MM.1S (cell line): Measurements from ENCODE around the gene ZNF138.

Experiments
- DNase-seq: peaks from one replicate; pipeline ENCODE4 v3.0.0-alpha.2; 2015
- H2AFZ ChIP-seq: fragments of 300-600 bp; sonication (generic); 2 replicates; pipeline ENCODE4 v1.6.0; 2016; ENCODE audit warnings: antibody characterized with exemption, low read length
- H3F3A ChIP-seq: fragments of 300-600 bp; sonication (generic); 2 replicates; pipeline ENCODE4 v1.6.1; 2016; ENCODE audit warnings: mild to moderate bottlenecking, antibody characterized with exemption, low read length, moderate library complexity, mixed read lengths; ENCODE audit not compliant: insufficient read depth
- H3K27ac ChIP-seq: fragments of 300-600 bp; sonication (generic); 2 replicates; pipeline ENCODE4 v1.5.1; 2016; ENCODE audit warnings: mild to moderate bottlenecking, low read length
- H3K27me3 ChIP-seq: fragments of 300-600 bp; sonication (generic); replicated peaks from 2 replicates; pipeline ENCODE4 v1.6.0; 2016; ENCODE audit warnings: low read length; ENCODE audit not compliant: insufficient read depth
- H3K36me3 ChIP-seq: fragments of 300-600 bp; sonication (generic); replicated peaks from 2 replicates; pipeline ENCODE4 v1.6.1; 2016; ENCODE audit warnings: mild to moderate bottlenecking, low read length, mixed read lengths; ENCODE audit not compliant: insufficient read depth
- H3K4me1 ChIP-seq: fragments of 300-600 bp; sonication (generic); 2 replicates; pipeline ENCODE4 v1.6.1; 2016; ENCODE audit warnings: low read length, mixed read lengths
- H3K4me2 ChIP-seq: fragments of 300-600 bp; sonication (generic); 2 replicates; pipeline ENCODE4 v1.6.0; 2016; ENCODE audit warnings: low read depth, low read length
- H3K4me3 ChIP-seq: fragments of 300-600 bp; sonication (generic); 2 replicates; pipeline ENCODE4 v1.5.1; 2016; ENCODE audit warnings: low read length, mixed read lengths
- H3K79me2 ChIP-seq: fragments of 300-600 bp; sonication (generic); 2 replicates; pipeline ENCODE4 v1.6.1; 2016; ENCODE audit warnings: mixed run types, low read length, mixed read lengths
- H3K9ac ChIP-seq: fragments of 300-600 bp; sonication (generic); 2 replicates; pipeline ENCODE4 v1.6.1; 2016; ENCODE audit warnings: low read length, mixed read lengths
- H3K9me2 ChIP-seq: fragments of 300-600 bp; sonication (generic); replicated peaks from 2 replicates; pipeline ENCODE4 v1.6.1; 2016; ENCODE audit warnings: mild to moderate bottlenecking, low read length, mixed read lengths; ENCODE audit not compliant: insufficient read depth
- H3K9me3 ChIP-seq: fragments of 300-600 bp; sonication (generic); replicated peaks from 2 replicates; pipeline ENCODE4 v1.6.1; 2016; ENCODE audit warnings: mild to moderate bottlenecking, low read length, mixed read lengths; ENCODE audit not compliant: insufficient read depth
- H4K20me1 ChIP-seq: fragments of 300-600 bp; sonication (generic); 2 replicates; pipeline ENCODE4 v1.6.1; 2016; ENCODE audit warnings: mild to moderate bottlenecking, low read length, moderate library complexity, mixed read lengths; ENCODE audit not compliant: insufficient read depth
- CTCF ChIP-seq: fragments of 300-600 bp; sonication (generic); IDR thresholded peaks from 2 replicates; pipeline ENCODE4 v1.5.1; 2016; ENCODE audit warnings: antibody characterized with exemption, low read length, mixed read lengths
- EZH2 ChIP-seq: fragments of 300-600 bp; sonication (generic); optimal IDR thresholded peaks from 2 replicates; pipeline ENCODE3; 2017; ENCODE audit warnings: low read depth, mild to moderate bottlenecking, antibody characterized with exemption, low read length, mixed read lengths
- EZH2phosphoT487 ChIP-seq: fragments of 300-600 bp; sonication (generic); IDR thresholded peaks from 2 replicates; pipeline ENCODE4 v1.6.1; 2018; ENCODE audit warnings: antibody characterized with exemption, low read length

The ZNF138 gene

GRCh38 chr7:64871761-64872160 is 77.5 kb downstream of the ZNF138 start:
- H3K27me3 ChIP-seq, result no peaks in the 10 kb centered on the region; the same call in 1 of the 2 replicates
- H3K9me2 ChIP-seq, result no peaks in the 10 kb centered on the region
- DNase-seq, result no peak
- H4K20me1 ChIP-seq, result no peaks in the 10 kb centered on the region
- H3F3A ChIP-seq, result no peaks in the 10 kb centered on the region
- no peaks in the 10 kb centered on the region for H3K36me3 ChIP-seq
- no peak for TF ChIP-seq EZH2phosphoT487
- no peak for TF ChIP-seq EZH2
- no peak for TF ChIP-seq CTCF
- H3K4me1 ChIP-seq, result no peaks in the 10 kb centered on the region
- H3K79me2 ChIP-seq, result no peaks in the 10 kb centered on the region
- H3K4me3 ChIP-seq, result no peak overlapping the region
- no peak overlapping the region for H2AFZ ChIP-seq
- no peaks in the 10 kb centered on the region for H3K9me3 ChIP-seq
- H3K27ac ChIP-seq, result no peak overlapping the region
- H3K9ac ChIP-seq, result no peak overlapping the region
- H3K4me2 ChIP-seq, result no peak overlapping the region

- Histone ChIP-seq H3K4me1 (no peaks in the 10 kb centered on the region), H3K9me2 (no peaks in the 10 kb centered on the region), H3K4me2 (no peak overlapping the region), H2AFZ (no peak overlapping the region), H3K27me3 (no peaks in the 10 kb centered on the region; the same call in 1 of the 2 replicates), H3K9ac (no peak overlapping the region), H3K4me3 (no peak overlapping the region), H3K9me3 (no peaks in the 10 kb centered on the region), H3K27ac (no peak overlapping the region), H3F3A (no peaks in the 10 kb centered on the region), H4K20me1 (no peaks in the 10 kb centered on the region), H3K36me3 (no peaks in the 10 kb centered on the region), H3K79me2 (no peaks in the 10 kb centered on the region)
- DNase-seq, result no peak
- no peak for TF ChIP-seq CTCF
- TF ChIP-seq EZH2, result no peak
- TF ChIP-seq EZH2phosphoT487, result no peak
These were observed 78.3 kb downstream of the ZNF138 start for GRCh38 chr7:64872351-64873154.

- no peak overlapping the region for H3K27ac ChIP-seq
- no peak overlapping the region for H3K4me2 ChIP-seq
- H4K20me1 ChIP-seq, result no peaks in the 10 kb centered on the region
- no peaks in the 10 kb centered on the region for H3K9me3 ChIP-seq
- no peaks in the 10 kb centered on the region for H3K79me2 ChIP-seq
- no peak overlapping the region for H3K9ac ChIP-seq
- H3F3A ChIP-seq, result no peaks in the 10 kb centered on the region
- H3K4me3 ChIP-seq, result no peak overlapping the region
- H3K4me1 ChIP-seq, result no peaks in the 10 kb centered on the region
- TF ChIP-seq EZH2, result no peak
- TF ChIP-seq EZH2phosphoT487, result no peak
- TF ChIP-seq CTCF, result no peak
- no peaks in the 10 kb centered on the region; the same call in 1 of the 2 replicates for H3K27me3 ChIP-seq
- DNase-seq, result no peak
- no peaks in the 10 kb centered on the region for H3K36me3 ChIP-seq
- no peaks in the 10 kb centered on the region for H3K9me2 ChIP-seq
- H2AFZ ChIP-seq, result no peak overlapping the region
These were observed 78.9 kb downstream of the ZNF138 start for GRCh38 chr7:64873155-64873500.
